ENCODE data around the gene SIK1.
"Not testable (repeated sequence)": the region's sequence is repeated elsewhere in the genome, so short reads cannot be mapped to it uniquely, and the experiment has no call there.

DNA sequence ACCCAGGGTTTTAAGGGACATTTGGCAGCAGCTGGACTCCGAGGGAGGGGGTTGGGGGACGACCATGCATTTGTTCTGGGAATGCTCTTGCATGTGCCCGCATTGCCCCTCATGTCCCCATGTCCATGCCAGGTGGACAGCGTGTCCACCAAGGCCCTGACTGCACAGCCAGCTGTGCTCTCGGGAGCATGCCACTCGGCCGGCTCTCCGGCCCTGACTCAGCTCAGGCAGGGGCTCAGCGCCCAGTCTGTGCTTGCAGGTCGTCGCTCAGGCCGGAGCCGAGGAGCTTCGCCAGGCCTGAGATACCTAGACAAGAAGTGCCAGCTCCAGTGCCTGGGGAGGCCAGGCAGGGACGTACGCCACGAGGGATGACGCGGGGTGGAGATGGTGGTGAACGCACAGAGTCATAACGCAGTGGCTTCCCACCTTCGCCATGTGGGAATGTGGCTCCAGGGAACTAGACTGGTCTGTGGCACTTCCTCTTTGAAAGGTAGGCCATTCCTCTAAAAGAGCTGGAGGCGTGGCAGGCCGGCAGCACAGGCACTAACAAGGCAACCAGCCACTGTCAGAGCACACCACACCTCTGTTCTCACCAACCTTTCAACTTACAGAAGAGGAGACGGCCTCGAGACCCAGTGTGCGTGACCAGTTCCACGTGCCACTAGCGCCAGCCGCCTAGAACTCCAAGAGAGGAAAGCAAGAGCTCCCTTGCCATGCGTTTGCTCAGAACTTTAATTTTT lies 43.0 kb upstream of the SIK1 start:
- TF ChIP-seq, protein P1, sequence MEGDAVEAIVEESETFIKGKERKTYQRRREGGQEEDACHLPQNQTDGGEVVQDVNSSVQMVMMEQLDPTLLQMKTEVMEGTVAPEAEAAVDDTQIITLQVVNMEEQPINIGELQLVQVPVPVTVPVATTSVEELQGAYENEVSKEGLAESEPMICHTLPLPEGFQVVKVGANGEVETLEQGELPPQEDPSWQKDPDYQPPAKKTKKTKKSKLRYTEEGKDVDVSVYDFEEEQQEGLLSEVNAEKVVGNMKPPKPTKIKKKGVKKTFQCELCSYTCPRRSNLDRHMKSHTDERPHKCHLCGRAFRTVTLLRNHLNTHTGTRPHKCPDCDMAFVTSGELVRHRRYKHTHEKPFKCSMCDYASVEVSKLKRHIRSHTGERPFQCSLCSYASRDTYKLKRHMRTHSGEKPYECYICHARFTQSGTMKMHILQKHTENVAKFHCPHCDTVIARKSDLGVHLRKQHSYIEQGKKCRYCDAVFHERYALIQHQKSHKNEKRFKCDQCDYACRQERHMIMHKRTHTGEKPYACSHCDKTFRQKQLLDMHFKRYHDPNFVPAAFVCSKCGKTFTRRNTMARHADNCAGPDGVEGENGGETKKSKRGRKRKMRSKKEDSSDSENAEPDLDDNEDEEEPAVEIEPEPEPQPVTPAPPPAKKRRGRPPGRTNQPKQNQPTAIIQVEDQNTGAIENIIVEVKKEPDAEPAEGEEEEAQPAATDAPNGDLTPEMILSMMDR (IDR thresholded peaks at IDR 0.05; ENCODE audit: insufficient read depth, low read length): not testable (repeated sequence)
- TF ChIP-seq SPI1 (IDR thresholded peaks at IDR 0.05; ENCODE audit: borderline replicate concordance, low read depth); REST (IDR thresholded peaks at IDR 0.05; ENCODE audit: insufficient replicate concordance, low read depth); POLR2AphosphoS5 (IDR thresholded peaks at IDR 0.05; ENCODE audit: low read depth); GABPA (IDR thresholded peaks at IDR 0.05; ENCODE audit: low read depth): not testable (repeated sequence)
